ENCODE measurements around the gene PDE4D. TPM values are rescaled to one million over a fixed set of nuclear protein-coding genes. Genes with fewer than 3 reads are reported as not detected.

The PDE4D gene
- total RNA-seq, 1 experiment from 2014 or later, result 2.1 TPM

DNA sequence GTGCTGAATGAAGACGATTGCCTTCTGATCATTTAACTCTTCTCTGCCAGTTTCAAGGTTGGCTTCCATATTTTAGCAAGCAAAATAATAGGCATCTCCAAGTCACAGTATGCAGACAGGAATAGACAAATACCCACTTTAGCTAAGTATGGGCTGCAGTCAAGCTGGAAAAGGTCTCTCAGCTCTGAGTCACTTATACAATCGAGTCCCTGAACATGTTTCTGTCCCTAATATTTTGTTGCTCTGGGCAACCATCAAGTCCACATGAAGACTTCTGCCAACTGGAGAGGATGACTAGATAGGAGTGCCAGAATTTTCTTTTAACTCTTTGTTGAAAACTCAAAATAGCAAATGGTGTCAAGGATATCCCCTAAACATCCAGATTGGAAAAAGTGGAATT, 735.4 kb downstream of the PDE4D start:
- Histone ChIP-seq H3K4ac (ENCODE audit: low read depth, low read length) (no peak overlapping the region), H4K91ac (ENCODE audit: insufficient read length, low read depth, low read length) (no peak overlapping the region), H2BK12ac (ENCODE audit: insufficient read length, low read depth, low read length) (no peak overlapping the region), H3T11ph (ENCODE audit: low read length) (no peak overlapping the region), H2AK5ac (ENCODE audit: insufficient read length, low read length) (no peak overlapping the region), H3K14ac (ENCODE audit: insufficient read depth, low read length) (no peak overlapping the region), H4K8ac (replicated peaks; ENCODE audit: insufficient read length, low read depth, low read length) (no peak overlapping the region), H2BK20ac (ENCODE audit: low read depth, low read length, poor library complexity, severe bottlenecking) (no peak overlapping the region), H4K20me1 (ENCODE audit: control insufficient read depth, insufficient read depth, insufficient read length) (no peaks in the 10 kb centered on the region), H3K18ac (ENCODE audit: insufficient read length, low read depth, low read length) (no peak overlapping the region), H3K56ac (ENCODE audit: insufficient read length, low read depth, low read length) (no peak overlapping the region), H3K27me3 (ENCODE audit: insufficient read depth, low read length) (no peaks in the 10 kb centered on the region), H3K79me2 (ENCODE audit: insufficient read depth, low read length) (no peaks in the 10 kb centered on the region), H3K4me1 (ENCODE audit: insufficient read depth, low read length) (no peaks in the 10 kb centered on the region), H2BK120ac (ENCODE audit: low read depth, low read length, poor library complexity, severe bottlenecking) (no peak overlapping the region), H3K9ac (ENCODE audit: extremely low read depth, insufficient read length, low read length) (no peak overlapping the region), H3K9me3 (ENCODE audit: control insufficient read depth, low read depth, low read length) (no peaks in the 10 kb centered on the region), H2BK15ac (ENCODE audit: low read depth, low read length) (no peak overlapping the region), H3K23ac (ENCODE audit: insufficient read length, low read depth, low read length) (no peak overlapping the region), H3K79me1 (ENCODE audit: insufficient read depth, low read depth, low read length, poor library complexity, severe bottlenecking) (no peaks in the 10 kb centered on the region), H2BK5ac (ENCODE audit: insufficient read length, low read length) (no peak overlapping the region), H2AFZ (ENCODE audit: low read length) (no peak overlapping the region), H3K4me2 (ENCODE audit: insufficient read depth, insufficient read length, low read length) (no peak overlapping the region), H4K5ac (ENCODE audit: insufficient read length, low read depth, low read length) (no peak overlapping the region), H3K27ac (ENCODE audit: insufficient read length, low read depth, low read length) (no peak overlapping the region), H3K23me2 (ENCODE audit: insufficient read length, low read depth, low read length, poor library complexity, severe bottlenecking) (no peaks in the 10 kb centered on the region)
- no peaks in the 10 kb centered on the region for H3K36me3 Mint-ChIP-seq (ENCODE audit: insufficient read depth in 1 of 3, low read depth in 3 of 3)
- no peak for DNase-seq
- TF ChIP-seq, protein P1, sequence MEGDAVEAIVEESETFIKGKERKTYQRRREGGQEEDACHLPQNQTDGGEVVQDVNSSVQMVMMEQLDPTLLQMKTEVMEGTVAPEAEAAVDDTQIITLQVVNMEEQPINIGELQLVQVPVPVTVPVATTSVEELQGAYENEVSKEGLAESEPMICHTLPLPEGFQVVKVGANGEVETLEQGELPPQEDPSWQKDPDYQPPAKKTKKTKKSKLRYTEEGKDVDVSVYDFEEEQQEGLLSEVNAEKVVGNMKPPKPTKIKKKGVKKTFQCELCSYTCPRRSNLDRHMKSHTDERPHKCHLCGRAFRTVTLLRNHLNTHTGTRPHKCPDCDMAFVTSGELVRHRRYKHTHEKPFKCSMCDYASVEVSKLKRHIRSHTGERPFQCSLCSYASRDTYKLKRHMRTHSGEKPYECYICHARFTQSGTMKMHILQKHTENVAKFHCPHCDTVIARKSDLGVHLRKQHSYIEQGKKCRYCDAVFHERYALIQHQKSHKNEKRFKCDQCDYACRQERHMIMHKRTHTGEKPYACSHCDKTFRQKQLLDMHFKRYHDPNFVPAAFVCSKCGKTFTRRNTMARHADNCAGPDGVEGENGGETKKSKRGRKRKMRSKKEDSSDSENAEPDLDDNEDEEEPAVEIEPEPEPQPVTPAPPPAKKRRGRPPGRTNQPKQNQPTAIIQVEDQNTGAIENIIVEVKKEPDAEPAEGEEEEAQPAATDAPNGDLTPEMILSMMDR (conservative IDR thresholded peaks at IDR 0.05), result no peak
- no peaks in the 10 kb centered on the region for H3K9me3 Mint-ChIP-seq
- H3K4me1 Mint-ChIP-seq, result peaks cover 2 to 6% of the 10 kb centered on the region in 2 experiments; a peak in 2 of 4 replicates
- no CpG with 5 or more reads among the region's 2 CpGs for WGBS (ENCODE audit: extremely low coverage, insufficient read length, low lambda C conversion rate)
- H3K27me3 Mint-ChIP-seq (ENCODE audit: low read depth), result peaks cover 2% of the 10 kb centered on the region
- no peak overlapping the region for H3K27ac Mint-ChIP-seq
- no peak overlapping the region for H3K4me3 Mint-ChIP-seq
